GM12878 (cell line): ENCODE results near the gene CNPY2. TPM values are rescaled to one million over a fixed set of nuclear protein-coding genes. Genes with fewer than 3 reads are reported as not detected.

ENCODE experiments used
- ATAC-seq: fragments of 200-7000 bp; cut with Tn5 transposase; 3 replicates; pipeline ENCODE4 v1.9.1; 2020; ENCODE audit warnings: mild to moderate bottlenecking, moderate library complexity
- BruUV-seq: library from RNA; stranded (reverse); fragments of 400-500 nt; replicated peaks from 2 replicates; lab custom pipeline; 2021; lab: Mats Ljungman, UMichigan
- CTCF ChIA-PET: fragments of 300-600 bp; sonication (Branson Sonifier 250); formaldehyde crosslinking; extraction: SDS; loops from one replicate; lab custom pipeline; 2021; ENCODE audit warnings: inconsistent platforms; lab: Yijun Ruan, JAX
- POLR2A ChIA-PET: fragments of 350-600 bp; formaldehyde crosslinking; extraction: SDS; loops from one replicate; lab custom pipeline; 2021; ENCODE audit warnings: inconsistent platforms; lab: Charles Lee
- RAD21 ChIA-PET: fragments of 300-600 bp; sonication (Branson Sonifier 250); formaldehyde crosslinking; loops from one replicate; lab custom pipeline; 2023; ENCODE audit warnings: antibody characterized with exemption; ENCODE audit not compliant: unreplicated experiment; lab: Charles Lee
- SMC1A ChIA-PET: fragments of 300-600 bp; sonication (Branson Sonifier 250); formaldehyde crosslinking; loops from one replicate; lab custom pipeline; 2023; ENCODE audit not compliant: unreplicated experiment, uncharacterized antibody; lab: Charles Lee
- DNase-seq: peaks from one replicate; pipeline ENCODE4 v3.0.0-alpha.2; 2011; ENCODE audit warnings: low read depth, low spot score
- FAIRE-seq: peaks from 3 replicates; lab custom pipeline; 2011; peaks lifted over from hg19 to GRCh38; lab: Jason Lieb, UNC
- H2AFZ ChIP-seq: 2 replicates; pipeline ENCODE4 v1.6.0; 2011; ENCODE audit warnings: low read depth, low read length, control low read depth; ENCODE audit not compliant: control insufficient read depth
- H3K27ac ChIP-seq: 2 replicates; pipeline ENCODE4 v1.5.1; 2011; ENCODE audit warnings: control low read depth; ENCODE audit not compliant: control insufficient read depth, insufficient read depth
- H3K27me3 ChIP-seq, 2 experiments: replicated peaks in 1 of 2; 2 replicates each; pipeline versions ENCODE4 v1.6.0 to v1.6.1; 2011; ENCODE audit warnings: low read length in 1 of 2; ENCODE audit not compliant: control insufficient read depth in 2 of 2, insufficient read depth in 2 of 2
- H3K36me3 ChIP-seq, 2 experiments: 2 replicates each; pipeline ENCODE4 v1.5.1; 2011; ENCODE audit warnings: low read length in 1 of 2; ENCODE audit not compliant: control insufficient read depth in 2 of 2, insufficient read depth in 2 of 2
- H3K4me1 ChIP-seq: 2 replicates; pipeline ENCODE4 v1.6.1; 2011; ENCODE audit warnings: mild to moderate bottlenecking, low read length, moderate library complexity, mixed read lengths; ENCODE audit not compliant: control insufficient read depth, insufficient read depth
- H3K4me2 ChIP-seq: 2 replicates; pipeline ENCODE4 v1.6.0; 2011; ENCODE audit warnings: control low read depth; ENCODE audit not compliant: control insufficient read depth, insufficient read depth
- H3K4me3 ChIP-seq: fragments of 200-600 bp; sonication (generic); 2 replicates; pipeline ENCODE4 v1.5.1; 2016
- H3K79me2 ChIP-seq: 2 replicates; pipeline ENCODE4 v1.6.0; 2011; ENCODE audit warnings: low read length; ENCODE audit not compliant: control insufficient read depth, insufficient read depth
- H3K9ac ChIP-seq: 2 replicates; pipeline ENCODE4 v1.8.0; 2011; ENCODE audit warnings: low read length, control low read depth, mixed read lengths; ENCODE audit not compliant: control insufficient read depth, insufficient read depth
- H3K9me3 ChIP-seq: replicated peaks from 3 replicates; pipeline ENCODE4 v1.5.1; 2011; ENCODE audit warnings: mild to moderate bottlenecking, low read length; ENCODE audit not compliant: control insufficient read depth, insufficient read depth
- H4K20me1 ChIP-seq: 2 replicates; pipeline ENCODE4 v1.6.0; 2011; ENCODE audit not compliant: control insufficient read depth, insufficient read depth
- ATF7 ChIP-seq: fragments of 450-650 bp; IDR thresholded peaks from 2 replicates; pipeline ENCODE4 v1.6.1; 2016; ENCODE audit warnings: low read depth, mild to moderate bottlenecking
- CBFB ChIP-seq: IDR thresholded peaks from 2 replicates; pipeline ENCODE4 v1.6.1; 2016; ENCODE audit warnings: antibody characterized with exemption, low read depth
- MLLT1 ChIP-seq: fragments of 450-650 bp; IDR thresholded peaks from 2 replicates; pipeline ENCODE4 v1.6.1; 2016; ENCODE audit warnings: mild to moderate bottlenecking
- MTA2 ChIP-seq: fragments of 450-650 bp; IDR thresholded peaks from 2 replicates; pipeline ENCODE4 v1.6.1; 2016; ENCODE audit warnings: low read depth, mild to moderate bottlenecking, moderate library complexity
- MTA3 ChIP-seq: IDR thresholded peaks from 2 replicates; pipeline ENCODE4 v1.6.1; 2012; ENCODE audit warnings: low read length, inconsistent platforms, borderline replicate concordance
- NR2F1 ChIP-seq: fragments of 450-650 bp; conservative IDR thresholded peaks from 2 replicates; pipeline ENCODE4 v1.6.1; 2017; ENCODE audit warnings: mild to moderate bottlenecking
- PBX3 ChIP-seq: IDR thresholded peaks from 2 replicates; pipeline ENCODE4 v1.6.1; 2011; ENCODE audit warnings: mild to moderate bottlenecking, low read depth, low read length, moderate library complexity; ENCODE audit not compliant: insufficient replicate concordance
- POU2F2 ChIP-seq: IDR thresholded peaks from 3 replicates; pipeline ENCODE4 v1.6.1; 2011; ENCODE audit warnings: low read depth, mild to moderate bottlenecking, low read length, borderline replicate concordance
- RBBP5 ChIP-seq: fragments of 200-600 bp; sonication (generic); conservative IDR thresholded peaks from 2 replicates; pipeline ENCODE4 v1.6.1; 2016
- STAT1 ChIP-seq: fragments of 450-650 bp; conservative IDR thresholded peaks from 2 replicates; pipeline ENCODE4 v1.6.1; 2014; ENCODE audit warnings: antibody characterized with exemption, mild to moderate bottlenecking
- WGBS: methylation state at CpG from one replicate; pipeline ENCODE4 v1.1.6; 2016; ENCODE audit warnings: low lambda C conversion rate; ENCODE audit not compliant: insufficient replicate concordance, insufficient coverage; ENCODE audit errors: missing lambda C conversion rate; 5-methylcytosine and 5-hydroxymethylcytosine counted together
- in situ Hi-C: fragments of 300-500 bp; cut with MboI; formaldehyde crosslinking; loops from 9 replicates; pipeline ENCODE4 v1.14.3; 2018; ENCODE audit warnings: mixed read lengths
- intact Hi-C: fragments of 100-400 bp; cut with micrococcal nuclease; formaldehyde crosslinking; loops from one replicate; pipeline ENCODE4 v1.14.2; 2022; ENCODE audit not compliant: unreplicated experiment
- polyA plus RNA-seq, 11 experiments: library from polyadenylated mRNA; depleted of rRNA in 4 of 11; unstranded in 6 of 11; stranded (reverse) in 5 of 11; fragments of >200 nt; fragmentation: Nextera tagmentation in 4 of 11; fragmentation: Illumina TruSeq in 1 of 11; extraction: Ambion mirVana in 4 of 11; extraction: Trizol in 1 of 11; gene quantifications; 1 replicate in 1 of 11; 2 replicates in 10 of 11; pipeline versions ENCODE4 v1.2.1 to v1.2.3, GENCODE V29; 2011 to 2016; ENCODE audit warnings: inconsistent platforms in 2 of 11, missing spikeins in 2 of 11, low read depth in 1 of 11
- total RNA-seq, 4 experiments: library from RNA; depleted of rRNA in 3 of 4; stranded (reverse); fragments of >200 nt in 3 of 4; fragmentation: Illumina TruSeq in 1 of 4; extraction: Trizol in 1 of 4; gene quantifications; 2 replicates each; pipeline versions ENCODE4 v1.2.1 to v1.2.3, GENCODE V29; 2013 to 2021

The CNPY2 gene
- total and polyA plus RNA-seq, 10 of the 15 experiments (the other 5 are each of a cell fraction or from before 2014, with no cell fraction given): 25.0 to 276 (median 87.8) TPM

- no TSS peak for BruUV-seq
- TF ChIP-seq RBBP5 (no peak), PBX3 (no peak)
- no peaks in the 10 kb centered on the region for H3K36me3 ChIP-seq
- no peaks in the 10 kb centered on the region for H4K20me1 ChIP-seq
- H3K27ac ChIP-seq: no peak overlapping the region
- RAD21 ChIA-PET: no interaction called here
- H3K79me2 ChIP-seq: peaks cover 11% of the 10 kb centered on the region
- ATAC-seq (no peak), DNase-seq (no peak), FAIRE-seq (no peak)
- H3K27me3 ChIP-seq: no peaks in the 10 kb centered on the region
- in situ Hi-C loops: no loop called here
- SMC1A ChIA-PET: no interaction called here
- WGBS: 78% methylated on average over 5 of the region's 5 CpGs
- H3K9ac ChIP-seq: no peak overlapping the region
- H2AFZ ChIP-seq: no peak overlapping the region
- CTCF ChIA-PET: interaction anchor here (0.9 to 1.6 kb wide), 3 partner anchors 17 to 202 kb away, joined by 3 to 5 read pairs (median 3); no protein-coding TSS in a partner anchor
- POLR2A ChIA-PET: interaction anchor here (1.3 kb wide), 1 partner anchor 39 kb away, joined by 3 read pairs; no protein-coding TSS in a partner anchor
- H3K4me3 ChIP-seq: no peak overlapping the region
- H3K4me2 ChIP-seq: no peak overlapping the region
- no peaks in the 10 kb centered on the region for H3K9me3 ChIP-seq
- peaks cover 11% of the 10 kb centered on the region for H3K4me1 ChIP-seq
- intact Hi-C loops: loop anchor here (10.0 kb wide), 1 partner anchor 203 kb away; the partner anchor contains the start of gene SPRYD4
Measured at GRCh38 chr12:56261503-56262232, 54.1 kb downstream of the CNPY2 start.

- in situ Hi-C loops (no loop called here), intact Hi-C loops (loop anchor here (10.0 kb wide), 1 partner anchor 204 kb away; the partner anchor contains the start of gene SPRYD4)
- no peaks in the 10 kb centered on the region for H3K9me3 ChIP-seq
- peaks cover 7% of the 10 kb centered on the region for H3K4me1 ChIP-seq
- no peak overlapping the region for H3K27ac ChIP-seq
- ChIA-PET POLR2A (interaction anchor here (1.3 kb wide), 1 partner anchor 40 kb away, joined by 3 read pairs; no protein-coding TSS in a partner anchor), SMC1A (no interaction called here), RAD21 (no interaction called here), CTCF (interaction anchor here (0.9 to 1.4 kb wide), 2 partner anchors 18 to 69 kb away, joined by 3 to 5 read pairs; no protein-coding TSS in a partner anchor)
- BruUV-seq: no TSS peak
- no peaks in the 10 kb centered on the region for H4K20me1 ChIP-seq
- no peak for DNase-seq
- FAIRE-seq: no peak
- peaks cover 11% of the 10 kb centered on the region for H3K79me2 ChIP-seq
- WGBS: 64% methylated on average over 3 of the region's 3 CpGs
- ATAC-seq: no peak
- H3K9ac ChIP-seq: no peak overlapping the region
- peaks cover 0 to 1% of the 10 kb centered on the region in 2 experiments; a peak in 2 of 4 replicates for H3K36me3 ChIP-seq
- no peaks in the 10 kb centered on the region for H3K27me3 ChIP-seq
- H3K4me2 ChIP-seq: no peak overlapping the region
- no peak overlapping the region for H2AFZ ChIP-seq
- H3K4me3 ChIP-seq: no peak overlapping the region
- TF ChIP-seq ATF7 (no peak), CBFB (no peak), MTA2 (no peak), NR2F1 (no peak), MLLT1 (no peak), POU2F2 (no peak), STAT1 (no peak), MTA3 (no peak)
Measured at GRCh38 chr12:56260921-56261320, 54.9 kb downstream of the CNPY2 start.
